Measurements from ENCODE around the gene ATF3. TPM values are rescaled to one million over a fixed set of nuclear protein-coding genes. Genes with fewer than 3 reads are reported as not detected.

The ATF3 gene
- total and polyA plus RNA-seq, 4 donors = 1.1 to 8.8 (median 5.5) TPM

DNA sequence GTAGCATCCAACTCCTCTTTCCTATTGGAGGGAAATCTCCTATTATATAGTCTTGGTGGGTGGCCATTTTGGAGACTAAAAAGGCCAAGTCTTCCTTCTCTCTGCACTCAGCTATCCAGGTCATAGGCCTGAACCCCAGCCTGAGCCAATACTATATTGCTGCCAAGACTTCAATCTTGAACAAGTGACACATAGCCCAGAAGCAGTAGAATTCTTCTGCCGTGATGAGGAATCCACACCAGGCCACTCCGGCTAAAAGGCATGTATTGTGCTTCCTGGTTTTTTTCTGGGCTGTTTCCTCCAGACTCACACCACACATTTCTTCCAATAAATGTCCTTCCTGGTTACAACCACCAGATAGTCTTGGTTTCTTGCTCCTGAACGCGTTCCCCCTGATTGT is 43.0 kb downstream of the ATF3 start:
- 87% methylated on average over 4 of the region's 4 CpGs for WGBS
- Histone ChIP-seq H3K36me3 (ENCODE audit: control insufficient read depth in 4 of 4, insufficient read depth in 3 of 4, low read depth in 1 of 4, low read length in 3 of 4) (no peaks in the 10 kb centered on the region), H3K27ac (ENCODE audit: low read depth in 1 of 2, low read length in 2 of 2) (peak overlapping the region in 1 of 2 donors; percentile 13), H3K4me1 (ENCODE audit: control insufficient read depth in 4 of 4, insufficient read depth in 4 of 4, low read length in 3 of 4) (no peaks in the 10 kb centered on the region), H3K9ac (ENCODE audit: low read depth in 1 of 2, low read length in 2 of 2) (no peak overlapping the region), H3K4me3 (ENCODE audit: low read depth in 1 of 3, low read length in 3 of 3) (no peak overlapping the region), H3K27me3 (ENCODE audit: control insufficient read depth in 4 of 4, insufficient read depth in 4 of 4, low read length in 3 of 4) (no peaks in the 10 kb centered on the region), H3K9me3 (ENCODE audit: control insufficient read depth in 4 of 4, low read length in 3 of 4) (no peaks in the 10 kb centered on the region)
- DNase-seq (ENCODE audit: low spot score) = no peak
- TF ChIP-seq YY1 (IDR thresholded peaks at IDR 0.05) = peak; percentile 39
- no peak for TF ChIP-seq FOXA1 (IDR thresholded peaks at IDR 0.05)
- TF ChIP-seq RXRA (IDR thresholded peaks at IDR 0.05) = peak in 1 of 2 donors; percentile 7

DNA sequence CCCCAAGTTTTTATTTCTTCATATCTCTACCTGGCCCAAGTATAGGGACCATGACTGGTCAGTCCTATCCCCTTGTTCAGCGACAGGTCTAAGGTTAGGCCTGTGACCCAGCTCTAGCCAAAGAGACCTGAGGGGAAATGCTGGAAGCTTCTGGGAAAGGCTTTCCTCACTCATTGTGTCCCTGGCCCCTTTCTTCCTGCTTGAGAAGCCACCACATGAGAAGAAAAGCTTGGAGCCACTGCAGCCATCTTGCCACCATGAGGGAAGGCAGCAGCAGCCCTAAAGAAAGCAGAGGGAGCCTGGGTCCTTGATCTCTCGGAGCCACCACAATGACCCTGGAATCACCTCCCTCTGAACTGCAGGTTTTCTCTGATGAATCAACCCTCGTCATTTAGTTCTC is 43.4 kb downstream of the ATF3 start:
- Histone ChIP-seq H3K36me3 (ENCODE audit: control insufficient read depth in 4 of 4, insufficient read depth in 3 of 4, low read depth in 1 of 4, low read length in 3 of 4) (no peaks in the 10 kb centered on the region), H3K9ac (ENCODE audit: low read depth in 1 of 2, low read length in 2 of 2) (no peak overlapping the region), H3K27ac (ENCODE audit: low read depth in 1 of 2, low read length in 2 of 2) (peak overlapping the region in 1 of 2 donors; percentile 13), H3K9me3 (ENCODE audit: control insufficient read depth in 4 of 4, low read length in 3 of 4) (no peaks in the 10 kb centered on the region), H3K27me3 (ENCODE audit: control insufficient read depth in 4 of 4, insufficient read depth in 4 of 4, low read length in 3 of 4) (no peaks in the 10 kb centered on the region), H3K4me3 (ENCODE audit: low read depth in 1 of 3, low read length in 3 of 3) (no peak overlapping the region), H3K4me1 (ENCODE audit: control insufficient read depth in 4 of 4, insufficient read depth in 4 of 4, low read length in 3 of 4) (no peaks in the 10 kb centered on the region)
- 97% methylated on average over 3 of the region's 3 CpGs for WGBS
- no peak for TF ChIP-seq EGR1 (IDR thresholded peaks at IDR 0.05; ENCODE audit: low read depth in 2 of 2)
- TF ChIP-seq RAD21 (IDR thresholded peaks at IDR 0.05) = no peak
- TF ChIP-seq RXRA (IDR thresholded peaks at IDR 0.05) = no peak
- TF ChIP-seq, protein P1, sequence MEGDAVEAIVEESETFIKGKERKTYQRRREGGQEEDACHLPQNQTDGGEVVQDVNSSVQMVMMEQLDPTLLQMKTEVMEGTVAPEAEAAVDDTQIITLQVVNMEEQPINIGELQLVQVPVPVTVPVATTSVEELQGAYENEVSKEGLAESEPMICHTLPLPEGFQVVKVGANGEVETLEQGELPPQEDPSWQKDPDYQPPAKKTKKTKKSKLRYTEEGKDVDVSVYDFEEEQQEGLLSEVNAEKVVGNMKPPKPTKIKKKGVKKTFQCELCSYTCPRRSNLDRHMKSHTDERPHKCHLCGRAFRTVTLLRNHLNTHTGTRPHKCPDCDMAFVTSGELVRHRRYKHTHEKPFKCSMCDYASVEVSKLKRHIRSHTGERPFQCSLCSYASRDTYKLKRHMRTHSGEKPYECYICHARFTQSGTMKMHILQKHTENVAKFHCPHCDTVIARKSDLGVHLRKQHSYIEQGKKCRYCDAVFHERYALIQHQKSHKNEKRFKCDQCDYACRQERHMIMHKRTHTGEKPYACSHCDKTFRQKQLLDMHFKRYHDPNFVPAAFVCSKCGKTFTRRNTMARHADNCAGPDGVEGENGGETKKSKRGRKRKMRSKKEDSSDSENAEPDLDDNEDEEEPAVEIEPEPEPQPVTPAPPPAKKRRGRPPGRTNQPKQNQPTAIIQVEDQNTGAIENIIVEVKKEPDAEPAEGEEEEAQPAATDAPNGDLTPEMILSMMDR (IDR thresholded peaks at IDR 0.05; ENCODE audit: low read depth, low read length, missing input control) = no peak
- no peak for DNase-seq (ENCODE audit: low spot score)

DNA sequence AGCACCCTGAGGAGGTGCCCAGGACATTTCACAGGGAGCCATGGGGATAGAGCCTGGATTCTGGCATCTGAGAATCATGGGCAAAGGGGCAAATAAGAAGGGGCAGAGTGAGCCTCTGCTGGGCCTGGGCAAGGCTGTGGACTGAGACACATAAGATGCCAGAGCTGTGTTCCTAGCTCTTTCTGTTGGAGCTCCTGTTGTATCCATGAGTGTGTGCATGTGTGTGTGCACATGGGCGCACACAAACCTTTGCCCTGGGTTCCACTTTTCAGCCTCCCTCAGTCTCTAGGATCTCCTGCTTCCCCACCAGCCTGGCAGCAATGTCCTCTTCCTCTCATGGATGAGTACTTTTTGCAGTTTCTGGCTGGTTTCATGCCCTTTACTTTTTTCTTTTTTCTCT is 44.0 kb downstream of the ATF3 start:
- no peaks in the 10 kb centered on the region for H3K27me3 ChIP-seq (ENCODE audit: control insufficient read depth in 4 of 4, insufficient read depth in 4 of 4, low read length in 3 of 4)
- no peak overlapping the region for H3K9ac ChIP-seq (ENCODE audit: low read depth in 1 of 2, low read length in 2 of 2)
- H3K9me3 ChIP-seq (ENCODE audit: control insufficient read depth in 4 of 4, low read length in 3 of 4) = no peaks in the 10 kb centered on the region
- H3K4me1 ChIP-seq (ENCODE audit: control insufficient read depth in 4 of 4, insufficient read depth in 4 of 4, low read length in 3 of 4) = no peaks in the 10 kb centered on the region
- TF ChIP-seq YY1 (IDR thresholded peaks at IDR 0.05) (no peak), FOXA2 (IDR thresholded peaks at IDR 0.05) (no peak), FOXA1 (IDR thresholded peaks at IDR 0.05) (no peak), NR2F2 (IDR thresholded peaks at IDR 0.05) (no peak), RXRA (IDR thresholded peaks at IDR 0.05) (no peak), HNF4G (IDR thresholded peaks at IDR 0.05) (no peak), HNF4A (conservative IDR thresholded peaks at IDR 0.05) (no peak), TAF1 (conservative IDR thresholded peaks at IDR 0.05) (no peak), JUND (IDR thresholded peaks at IDR 0.05) (no peak), RAD21 (IDR thresholded peaks at IDR 0.05) (no peak), EGR1 (IDR thresholded peaks at IDR 0.05; ENCODE audit: low read depth in 2 of 2) (no peak)
- TF ChIP-seq, protein P2, sequence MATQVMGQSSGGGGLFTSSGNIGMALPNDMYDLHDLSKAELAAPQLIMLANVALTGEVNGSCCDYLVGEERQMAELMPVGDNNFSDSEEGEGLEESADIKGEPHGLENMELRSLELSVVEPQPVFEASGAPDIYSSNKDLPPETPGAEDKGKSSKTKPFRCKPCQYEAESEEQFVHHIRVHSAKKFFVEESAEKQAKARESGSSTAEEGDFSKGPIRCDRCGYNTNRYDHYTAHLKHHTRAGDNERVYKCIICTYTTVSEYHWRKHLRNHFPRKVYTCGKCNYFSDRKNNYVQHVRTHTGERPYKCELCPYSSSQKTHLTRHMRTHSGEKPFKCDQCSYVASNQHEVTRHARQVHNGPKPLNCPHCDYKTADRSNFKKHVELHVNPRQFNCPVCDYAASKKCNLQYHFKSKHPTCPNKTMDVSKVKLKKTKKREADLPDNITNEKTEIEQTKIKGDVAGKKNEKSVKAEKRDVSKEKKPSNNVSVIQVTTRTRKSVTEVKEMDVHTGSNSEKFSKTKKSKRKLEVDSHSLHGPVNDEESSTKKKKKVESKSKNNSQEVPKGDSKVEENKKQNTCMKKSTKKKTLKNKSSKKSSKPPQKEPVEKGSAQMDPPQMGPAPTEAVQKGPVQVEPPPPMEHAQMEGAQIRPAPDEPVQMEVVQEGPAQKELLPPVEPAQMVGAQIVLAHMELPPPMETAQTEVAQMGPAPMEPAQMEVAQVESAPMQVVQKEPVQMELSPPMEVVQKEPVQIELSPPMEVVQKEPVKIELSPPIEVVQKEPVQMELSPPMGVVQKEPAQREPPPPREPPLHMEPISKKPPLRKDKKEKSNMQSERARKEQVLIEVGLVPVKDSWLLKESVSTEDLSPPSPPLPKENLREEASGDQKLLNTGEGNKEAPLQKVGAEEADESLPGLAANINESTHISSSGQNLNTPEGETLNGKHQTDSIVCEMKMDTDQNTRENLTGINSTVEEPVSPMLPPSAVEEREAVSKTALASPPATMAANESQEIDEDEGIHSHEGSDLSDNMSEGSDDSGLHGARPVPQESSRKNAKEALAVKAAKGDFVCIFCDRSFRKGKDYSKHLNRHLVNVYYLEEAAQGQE (IDR thresholded peaks at IDR 0.05) = no peak
- TF ChIP-seq, protein P1 (IDR thresholded peaks at IDR 0.05; ENCODE audit: low read depth, low read length, missing input control) = no peak
- TF ChIP-seq, protein P3, sequence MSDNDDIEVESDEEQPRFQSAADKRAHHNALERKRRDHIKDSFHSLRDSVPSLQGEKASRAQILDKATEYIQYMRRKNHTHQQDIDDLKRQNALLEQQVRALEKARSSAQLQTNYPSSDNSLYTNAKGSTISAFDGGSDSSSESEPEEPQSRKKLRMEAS (IDR thresholded peaks at IDR 0.05) = no peak
- 93% methylated on average over 1 of the region's 1 CpG for WGBS
- no peak overlapping the region for H3K4me3 ChIP-seq (ENCODE audit: low read depth in 1 of 3, low read length in 3 of 3)
- DNase-seq (ENCODE audit: low spot score) = no peak
- H3K36me3 ChIP-seq (ENCODE audit: control insufficient read depth in 4 of 4, insufficient read depth in 3 of 4, low read depth in 1 of 4, low read length in 3 of 4) = no peaks in the 10 kb centered on the region
- H3K27ac ChIP-seq (ENCODE audit: low read depth in 1 of 2, low read length in 2 of 2) = no peak overlapping the region
